Nephron (organoid): ENCODE measurements around the gene LRRC4C.

Experiments
- H3K27ac Mint-ChIP-seq, 3 experiments: 2 replicates each; pipeline ENCODE4 v1.8.0; 2020; ENCODE audit warnings: mixed read lengths in 3 of 3, mild to moderate bottlenecking in 2 of 3, moderate library complexity in 1 of 3
- H3K27me3 Mint-ChIP-seq: 2 replicates; pipeline ENCODE4 v1.8.0; 2021; ENCODE audit warnings: low read depth, mild to moderate bottlenecking, moderate library complexity, mixed read lengths
- H3K36me3 Mint-ChIP-seq: 2 replicates; pipeline ENCODE4 v1.8.0; 2020; ENCODE audit warnings: low read depth, mixed read lengths
- H3K4me1 Mint-ChIP-seq: 2 replicates; pipeline ENCODE4 v1.8.0; 2020; ENCODE audit warnings: mixed read lengths
- H3K4me3 Mint-ChIP-seq, 3 experiments: 2 replicates each; pipeline ENCODE4 v1.8.0; 2020; ENCODE audit warnings: mild to moderate bottlenecking in 3 of 3, mixed read lengths in 3 of 3, moderate library complexity in 2 of 3
- H3K9me3 Mint-ChIP-seq: 2 replicates; pipeline ENCODE4 v1.8.0; 2020; ENCODE audit warnings: mixed read lengths
- CTCF ChIP-seq, 3 experiments: fragments of 200-600 bp; sonication (generic); IDR thresholded peaks; one replicate each; pipeline ENCODE4 v1.5.0; 2021; ENCODE audit warnings: antibody characterized with exemption in 3 of 3; ENCODE audit not compliant: unreplicated experiment in 3 of 3

LRRC4C gene

GRCh38 chr11:40338062-40338461 is 1121.4 kb downstream of the LRRC4C start:
- no peaks in the 10 kb centered on the region for H3K27me3 Mint-ChIP-seq
- no peaks in the 10 kb centered on the region for H3K4me1 Mint-ChIP-seq
- no peaks in the 10 kb centered on the region for H3K36me3 Mint-ChIP-seq
- TF ChIP-seq CTCF (IDR thresholded peaks at IDR 0.05; ENCODE audit: unreplicated experiment in 3 of 3): no peak
- no peak overlapping the region for H3K4me3 Mint-ChIP-seq
- H3K27ac Mint-ChIP-seq: no peak overlapping the region
- no peaks in the 10 kb centered on the region for H3K9me3 Mint-ChIP-seq

- Mint-ChIP-seq H3K9me3 (no peaks in the 10 kb centered on the region), H3K4me3 (no peak overlapping the region), H3K4me1 (no peaks in the 10 kb centered on the region), H3K27ac (no peak overlapping the region), H3K36me3 (no peaks in the 10 kb centered on the region), H3K27me3 (no peaks in the 10 kb centered on the region)
- no peak for TF ChIP-seq CTCF (IDR thresholded peaks at IDR 0.05; ENCODE audit: unreplicated experiment in 3 of 3)
Observed at GRCh38 chr11:40337118-40337517, 1122.3 kb downstream of the LRRC4C start.

- Mint-ChIP-seq H3K9me3 (no peaks in the 10 kb centered on the region), H3K4me1 (peaks cover 5% of the 10 kb centered on the region), H3K27me3 (peaks cover 6% of the 10 kb centered on the region), H3K27ac (peak overlapping the region in 2 of 3 experiments; percentile 48 to 73), H3K4me3 (no peak overlapping the region), H3K36me3 (no peaks in the 10 kb centered on the region)
- TF ChIP-seq CTCF (IDR thresholded peaks at IDR 0.05; ENCODE audit: unreplicated experiment in 3 of 3): no peak
Observed at GRCh38 chr11:40328890-40329614, 1130.4 kb downstream of the LRRC4C start.

GRCh38 chr11:40323241-40323640 is 1136.2 kb downstream of the LRRC4C start:
- Mint-ChIP-seq H3K27me3 (peaks cover 3% of the 10 kb centered on the region), H3K4me1 (no peaks in the 10 kb centered on the region), H3K9me3 (no peaks in the 10 kb centered on the region), H3K27ac (no peak overlapping the region), H3K36me3 (no peaks in the 10 kb centered on the region), H3K4me3 (no peak overlapping the region)
- TF ChIP-seq CTCF (IDR thresholded peaks at IDR 0.05; ENCODE audit: unreplicated experiment in 3 of 3): no peak

- no peaks in the 10 kb centered on the region for H3K4me1 Mint-ChIP-seq
Observed at GRCh38 chr11:40321537-40321936, 1137.9 kb downstream of the LRRC4C start.

More at GRCh38 chr11:40321537-40321936, 1137.9 kb downstream of the LRRC4C start:
- no peak overlapping the region for H3K4me3 Mint-ChIP-seq
- H3K36me3 Mint-ChIP-seq: no peaks in the 10 kb centered on the region
- TF ChIP-seq CTCF (IDR thresholded peaks at IDR 0.05; ENCODE audit: unreplicated experiment in 3 of 3): no peak
- peaks cover 3% of the 10 kb centered on the region for H3K27me3 Mint-ChIP-seq
- no peaks in the 10 kb centered on the region for H3K9me3 Mint-ChIP-seq
- no peak overlapping the region for H3K27ac Mint-ChIP-seq
